CD4-positive, alpha-beta T cell treated with Interleukin-1 beta for 1 hour (primary cell): ENCODE data around the gene IGFALS.
A peak's percentile ranks its signal among the peaks of the same experiment; 100 is the strongest.

Experiments used
- DNase-seq, 2 donors: peaks; one replicate each; pipeline ENCODE4 v3.0.0-alpha.2; 2020 to 2022

IGFALS gene

DNA sequence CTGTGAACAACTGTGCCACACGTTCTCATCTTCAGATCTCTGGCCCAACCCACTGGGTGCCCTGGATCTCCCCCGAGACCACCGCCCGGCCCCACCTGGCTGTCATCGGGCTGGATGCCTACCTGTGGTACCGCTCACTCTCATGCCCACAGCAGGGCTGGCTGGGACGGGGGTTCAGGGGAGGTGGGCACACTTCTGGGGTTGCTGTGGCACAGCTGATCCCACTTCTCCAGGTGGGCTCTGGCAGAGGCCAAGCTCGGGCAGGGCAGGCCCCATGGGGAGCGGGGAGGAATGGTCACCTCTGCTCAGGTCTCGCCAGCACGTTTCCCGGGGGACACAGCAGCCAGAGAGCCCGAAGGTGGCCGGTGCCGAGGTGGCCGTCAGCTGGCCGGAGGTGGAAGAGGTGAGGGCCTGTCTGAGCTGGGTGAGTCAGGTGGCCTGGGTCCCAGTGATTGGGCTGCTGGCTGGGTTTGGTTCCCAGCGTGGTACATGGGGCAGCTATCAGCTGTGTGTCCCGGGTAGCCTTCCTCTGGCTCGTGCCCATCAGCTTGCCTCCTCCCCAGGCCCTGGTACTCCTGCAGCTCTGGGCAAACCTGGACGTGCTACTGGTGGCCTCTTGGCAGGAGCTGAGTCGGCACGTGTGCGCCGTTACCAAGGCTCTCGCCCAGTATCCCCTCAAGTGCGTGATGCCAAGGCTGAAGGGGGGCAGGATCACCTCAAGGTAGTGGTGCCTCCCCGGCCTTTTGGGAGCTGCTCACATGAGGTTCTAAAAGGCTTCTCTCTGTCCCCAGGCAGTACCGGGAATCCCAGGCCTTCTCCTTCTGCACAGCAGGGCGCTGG lies 18.3 kb downstream of the IGFALS start:
- DNase-seq: no peak

DNA sequence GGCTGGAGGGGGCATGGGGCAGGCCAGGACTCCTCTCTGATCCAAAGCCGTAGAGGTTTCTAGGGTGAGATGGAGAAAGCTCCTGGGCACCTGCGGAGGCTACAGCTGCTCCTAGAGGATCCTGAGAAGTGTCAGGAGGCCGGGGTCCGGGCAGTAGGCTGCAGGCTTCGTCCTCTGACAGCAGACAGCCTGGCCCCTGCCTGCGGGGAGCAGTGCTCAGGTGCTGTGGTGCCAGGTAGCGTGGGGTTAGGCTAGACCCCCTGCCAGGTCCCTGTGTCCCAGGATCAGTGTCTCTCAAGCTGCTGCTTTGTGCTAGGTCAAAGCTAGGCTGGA lies 19.1 kb downstream of the IGFALS start:
- DNase-seq: no peak

DNA sequence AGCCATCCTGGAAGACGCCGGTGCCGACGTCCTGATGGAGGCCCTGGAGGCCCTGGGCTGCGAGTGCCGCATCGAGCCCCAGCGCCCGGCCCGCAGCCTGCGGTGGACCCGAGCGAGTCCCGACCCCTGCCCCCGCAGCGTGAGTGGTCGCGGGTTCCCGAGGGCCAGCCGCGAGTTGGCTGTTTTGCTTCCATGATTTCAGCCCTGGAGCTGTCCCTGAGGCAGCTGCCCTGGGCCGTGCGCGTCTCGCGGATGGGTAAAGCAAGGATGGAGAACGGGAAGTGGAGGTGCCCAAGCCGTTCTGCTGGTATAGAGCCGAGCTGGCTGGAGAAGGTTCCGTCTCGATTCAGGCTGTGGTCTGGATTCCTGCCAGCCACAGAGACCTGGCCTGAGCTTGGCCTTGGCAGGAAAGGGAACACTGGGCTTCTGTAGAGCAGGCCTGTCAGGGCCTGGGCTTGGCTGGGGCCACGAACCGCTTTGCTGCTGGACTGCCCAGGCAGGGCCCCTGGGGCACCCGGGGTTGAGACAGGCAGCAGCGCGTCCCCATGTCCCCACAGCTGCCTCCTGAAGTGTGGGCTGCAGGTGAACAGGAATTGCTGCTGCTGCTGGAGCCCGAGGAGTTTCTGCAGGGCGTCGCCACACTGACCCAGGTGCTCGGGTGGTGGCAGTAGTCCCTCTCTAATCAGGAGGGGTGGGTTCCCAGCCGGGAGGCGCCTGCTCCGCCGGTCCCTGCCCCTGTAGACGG lies 19.6 kb downstream of the IGFALS start:
- DNase-seq: no peak

- peak; percentile 82 to 85 for DNase-seq
These were observed 20.4 kb downstream of the IGFALS start, which contains the start of gene MRPS34 for GRCh38 chr16:1772908-1773702. Gene MRPS34 (minus strand): TSS chr16:1773134. CDS start chr16:1773119, 15 bp downstream.

DNA sequence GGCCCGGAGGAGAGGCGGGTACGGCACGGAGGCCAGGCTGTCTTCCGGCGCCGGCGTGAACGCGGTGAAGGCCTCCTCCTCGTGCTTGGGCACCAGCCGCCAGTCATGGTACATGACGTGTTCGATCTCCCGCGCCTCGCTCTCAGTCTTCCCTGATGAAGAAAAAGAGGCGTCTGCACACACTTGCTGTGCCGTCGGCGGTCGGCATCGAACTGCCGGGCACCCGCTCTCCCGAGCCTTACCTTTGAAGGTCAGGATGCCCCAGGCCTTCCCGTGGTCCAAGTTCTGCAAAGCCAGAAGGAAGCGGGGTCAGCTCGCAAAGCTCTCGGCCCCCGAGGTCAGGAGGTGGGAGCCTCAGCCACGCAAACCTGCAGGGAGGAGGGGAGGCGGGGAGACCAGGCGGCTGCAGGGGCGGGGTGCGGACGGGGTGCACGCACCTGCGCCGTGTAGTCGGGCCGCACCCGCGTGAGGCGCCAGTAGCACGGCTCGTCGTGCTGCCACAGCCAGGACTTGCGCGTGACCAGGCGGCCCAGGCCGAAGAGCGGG lies 21.1 kb downstream of the IGFALS start, which contains the start of gene EME2:
EME2 (plus strand) TSS at position 449 of the 546 bp plus-strand sequence. CDS start 418 bp downstream, outside the sequence.
- DNase-seq: peak in 1 of 2 donors; percentile 15

DNA sequence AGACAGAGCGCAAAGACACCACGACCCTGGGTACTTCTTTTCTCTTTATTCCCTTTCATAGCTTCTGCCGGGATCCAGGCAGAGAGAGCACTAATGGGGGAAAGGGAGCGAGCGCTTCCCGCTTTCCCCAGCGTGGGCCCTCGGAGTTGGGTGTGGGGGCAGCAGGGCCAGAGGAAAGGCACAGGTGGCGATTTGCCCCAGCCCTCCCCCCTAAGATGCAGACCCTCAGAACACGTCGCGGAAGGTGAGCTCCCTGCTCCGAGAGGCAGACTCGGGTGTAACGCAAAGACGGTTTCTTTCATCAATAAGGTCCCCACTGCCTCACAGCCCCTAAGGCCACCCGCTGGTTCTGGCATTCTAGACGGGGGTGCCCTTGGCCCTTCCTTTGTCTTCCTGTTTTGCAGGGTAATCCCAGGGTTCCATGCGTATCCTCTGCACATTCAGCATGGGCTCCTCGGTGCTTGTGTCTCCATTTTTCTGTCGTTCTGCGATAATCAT lies 21.6 kb downstream of the IGFALS start:
- no peak for DNase-seq

GRCh38 chr16:1771188-1771863 lies 22.2 kb downstream of the IGFALS start, which contains the start of gene NME3:
Gene NME3 (minus strand): TSS chr16:1771543. CDS start chr16:1771534, 9 bp downstream.
- peak; percentile 66 to 75 for DNase-seq

DNA sequence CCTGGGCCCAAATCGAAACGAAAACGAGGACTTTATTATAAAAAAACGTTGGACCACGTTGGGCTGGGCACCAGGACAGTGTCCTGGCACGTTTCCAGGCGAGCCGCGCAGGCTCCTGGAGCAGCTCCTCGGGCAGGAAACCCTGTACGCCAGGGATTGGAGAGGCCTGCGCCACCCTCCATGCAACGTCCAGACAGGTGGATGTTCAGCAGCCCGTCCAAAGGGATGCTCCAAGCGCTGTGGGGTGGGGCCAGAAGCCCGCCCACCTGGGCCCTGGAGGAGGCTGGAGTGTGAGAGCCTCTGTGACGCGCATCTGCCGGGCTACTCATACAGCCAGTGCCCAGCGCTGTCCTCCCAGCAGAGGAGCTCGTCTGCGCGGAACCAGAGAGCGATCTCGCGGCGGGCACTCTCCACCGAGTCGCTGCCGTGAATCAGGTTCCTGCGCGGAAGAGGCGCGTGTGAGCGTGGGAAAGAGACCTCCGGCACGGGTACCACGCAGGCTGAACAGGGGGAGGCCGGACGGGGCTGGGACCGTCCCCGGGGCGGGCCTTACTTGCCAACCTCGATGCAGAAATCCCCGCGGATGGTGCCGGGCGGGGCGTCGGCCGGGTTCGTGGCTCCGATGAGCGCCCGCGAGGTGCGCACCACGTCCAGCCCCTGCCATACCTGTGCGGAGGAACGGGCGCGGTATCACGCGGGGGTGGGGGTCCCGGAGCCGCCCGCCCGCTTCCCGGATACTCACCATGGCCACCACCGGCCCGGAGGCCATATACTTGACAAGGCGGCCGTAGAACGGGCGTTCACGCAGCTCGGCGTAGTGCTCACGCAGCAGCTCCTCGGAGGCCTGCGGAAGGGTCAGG lies 22.9 kb downstream of the IGFALS start:
- peak; percentile 44 to 63 for DNase-seq

DNA sequence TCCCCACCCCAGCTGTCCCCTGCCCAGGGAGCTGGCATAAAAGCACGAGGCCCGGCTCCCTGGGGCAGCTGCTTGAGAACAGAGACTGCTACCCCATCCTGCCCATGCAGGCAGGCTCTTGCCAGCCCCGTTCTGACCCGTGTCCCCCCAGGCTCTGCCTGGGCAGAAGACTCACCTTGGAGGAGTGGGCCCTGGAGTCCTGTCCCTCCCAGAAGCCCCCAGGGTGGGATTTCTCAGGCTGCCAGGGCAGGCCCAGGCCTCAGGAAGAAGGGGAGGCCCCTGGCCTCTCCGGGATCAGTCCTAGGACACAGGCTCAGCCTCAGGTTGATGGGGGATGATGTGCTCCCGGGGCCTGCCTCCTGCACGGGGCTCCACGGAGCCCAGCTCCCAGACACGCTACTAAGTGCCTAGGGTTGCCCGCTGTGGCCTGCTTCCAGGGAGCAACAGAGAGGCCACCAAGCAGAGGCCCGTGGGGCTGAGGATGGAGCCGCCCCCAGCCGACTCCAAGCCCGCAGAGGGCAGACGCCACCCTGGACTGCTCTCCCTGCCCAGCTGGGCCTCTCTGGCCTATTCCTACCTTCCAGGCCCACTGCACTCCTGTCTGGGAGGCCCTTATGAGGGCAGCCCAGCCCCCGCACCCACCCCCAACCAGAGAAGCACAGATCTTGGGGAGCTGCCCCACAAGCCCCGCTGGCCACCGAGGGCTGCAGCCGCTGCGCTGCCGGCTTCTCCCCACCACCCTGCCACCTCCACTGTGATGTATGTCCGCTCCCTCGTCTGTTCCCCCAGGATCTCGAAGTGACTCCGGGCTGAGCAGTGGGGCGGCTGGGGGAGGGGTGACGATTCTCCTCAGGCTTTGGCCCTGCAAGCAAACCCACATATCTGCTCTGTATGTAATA lies 23.9 kb downstream of the IGFALS start:
- DNase-seq: no peak

DNA sequence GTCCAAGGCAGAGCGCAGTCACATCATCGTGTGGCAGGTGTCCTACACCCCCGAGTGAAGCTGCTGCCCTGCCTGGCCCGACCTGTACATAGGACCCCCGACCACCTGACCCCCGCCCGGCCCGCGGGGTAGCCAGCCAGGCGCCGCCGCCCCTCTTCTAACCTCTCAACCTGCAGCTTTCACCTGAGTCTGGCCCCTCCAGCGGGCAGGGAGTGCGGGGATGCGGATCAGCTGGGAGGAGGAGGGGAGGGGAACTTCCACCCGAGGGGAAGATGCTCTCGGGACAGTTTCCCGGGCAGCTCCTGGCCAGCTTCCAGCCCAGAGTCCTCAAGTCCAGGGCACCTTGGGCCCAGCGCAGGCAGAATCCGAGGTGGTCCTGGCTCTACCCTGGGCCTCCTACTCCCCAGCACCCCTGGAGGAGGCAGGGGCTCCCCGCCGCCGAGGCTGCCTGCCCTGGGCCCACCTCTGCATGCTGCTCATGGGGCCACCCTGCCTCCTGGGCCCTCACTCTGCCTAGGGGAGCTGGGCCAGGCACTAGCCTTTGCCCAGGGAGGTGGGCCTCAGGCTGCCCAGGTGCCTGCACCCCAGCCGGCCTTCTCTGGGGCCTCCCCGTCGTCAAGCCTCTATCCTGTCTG lies 24.6 kb downstream of the IGFALS start:
- DNase-seq: no peak

DNA sequence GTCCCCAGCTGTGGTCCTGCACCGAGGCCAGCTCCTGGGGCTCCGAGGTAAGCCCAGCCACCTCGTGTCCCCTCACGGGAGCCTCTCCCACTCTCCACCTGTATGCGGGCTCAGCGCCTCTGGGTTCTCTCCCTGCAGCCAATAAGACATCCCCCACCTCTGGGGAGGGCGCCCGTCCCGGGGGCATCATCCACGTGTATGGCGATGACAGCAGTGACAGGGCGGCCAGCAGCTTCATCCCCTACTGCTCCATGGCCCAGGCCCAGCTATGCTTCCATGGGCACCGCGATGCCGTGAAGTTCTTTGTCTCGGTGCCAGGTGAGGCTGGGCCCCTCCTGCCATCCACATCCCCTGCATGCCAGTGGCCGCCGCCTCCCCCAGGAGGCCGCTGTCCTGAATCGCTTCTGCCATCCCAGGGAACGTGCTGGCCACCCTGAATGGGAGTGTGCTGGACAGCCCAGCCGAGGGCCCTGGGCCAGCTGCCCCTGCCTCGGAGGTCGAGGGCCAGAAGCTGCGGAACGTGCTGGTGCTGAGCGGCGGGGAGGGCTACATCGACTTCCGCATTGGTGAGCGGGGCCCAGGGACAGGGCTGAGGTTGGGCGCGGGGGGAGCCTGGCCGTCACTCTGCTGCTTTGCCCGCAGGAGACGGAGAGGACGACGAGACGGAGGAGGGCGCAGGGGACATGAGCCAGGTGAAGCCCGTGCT lies 25.3 kb downstream of the IGFALS start:
- DNase-seq: no peak

- DNase-seq: no peak
These were observed 26.1 kb downstream of the IGFALS start for GRCh38 chr16:1767116-1767994.

DNA sequence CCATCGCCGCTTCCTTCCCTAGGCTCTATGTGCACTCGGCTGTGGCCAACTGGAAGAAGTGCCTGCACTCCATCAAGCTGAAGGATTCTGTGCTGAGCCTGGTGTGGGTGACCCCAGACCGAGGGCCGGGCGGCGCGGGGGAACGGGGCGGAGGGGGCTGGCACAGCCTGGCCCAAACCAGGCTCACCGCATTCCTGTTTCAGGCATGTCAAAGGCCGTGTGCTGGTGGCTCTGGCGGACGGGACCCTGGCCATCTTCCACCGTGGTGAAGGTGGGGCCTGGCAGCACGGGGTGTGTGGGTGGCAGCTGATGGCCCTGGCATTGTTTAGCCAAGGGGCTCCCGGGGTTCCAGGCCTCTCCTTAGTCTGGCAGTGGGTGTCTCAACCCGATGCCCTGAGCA lies 26.8 kb downstream of the IGFALS start:
- DNase-seq: no peak

DNA sequence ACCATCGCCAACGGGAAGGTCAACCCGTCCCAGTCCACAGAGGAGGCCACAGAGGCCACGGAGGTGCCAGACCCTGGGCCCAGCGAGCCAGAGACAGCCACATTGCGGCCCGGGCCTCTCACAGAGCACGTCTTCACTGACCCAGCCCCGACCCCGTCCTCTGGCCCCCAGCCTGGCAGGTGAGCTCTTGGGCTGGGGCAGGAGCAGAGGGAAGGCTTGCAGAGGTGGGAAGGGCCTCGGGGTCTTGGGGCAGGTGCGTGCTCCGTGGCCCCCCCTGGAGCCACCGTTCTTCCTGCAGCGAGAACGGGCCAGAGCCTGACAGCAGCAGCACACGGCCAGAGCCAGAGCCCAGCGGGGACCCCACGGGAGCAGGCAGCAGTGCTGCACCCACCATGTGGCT lies 27.3 kb downstream of the IGFALS start:
- DNase-seq: no peak

- DNase-seq: no peak
These were observed 27.7 kb downstream of the IGFALS start for GRCh38 chr16:1765826-1766225.

- DNase-seq: no peak
These were observed 28.5 kb downstream of the IGFALS start for GRCh38 chr16:1764971-1765370.
